Measurements from ENCODE around the gene MAGI2. TPM values are rescaled to one million over a fixed set of nuclear protein-coding genes. Genes with fewer than 3 reads are reported as not detected.

Gene MAGI2
- total RNA-seq, 1 experiment from 2014 or later: 0.25 TPM

DNA sequence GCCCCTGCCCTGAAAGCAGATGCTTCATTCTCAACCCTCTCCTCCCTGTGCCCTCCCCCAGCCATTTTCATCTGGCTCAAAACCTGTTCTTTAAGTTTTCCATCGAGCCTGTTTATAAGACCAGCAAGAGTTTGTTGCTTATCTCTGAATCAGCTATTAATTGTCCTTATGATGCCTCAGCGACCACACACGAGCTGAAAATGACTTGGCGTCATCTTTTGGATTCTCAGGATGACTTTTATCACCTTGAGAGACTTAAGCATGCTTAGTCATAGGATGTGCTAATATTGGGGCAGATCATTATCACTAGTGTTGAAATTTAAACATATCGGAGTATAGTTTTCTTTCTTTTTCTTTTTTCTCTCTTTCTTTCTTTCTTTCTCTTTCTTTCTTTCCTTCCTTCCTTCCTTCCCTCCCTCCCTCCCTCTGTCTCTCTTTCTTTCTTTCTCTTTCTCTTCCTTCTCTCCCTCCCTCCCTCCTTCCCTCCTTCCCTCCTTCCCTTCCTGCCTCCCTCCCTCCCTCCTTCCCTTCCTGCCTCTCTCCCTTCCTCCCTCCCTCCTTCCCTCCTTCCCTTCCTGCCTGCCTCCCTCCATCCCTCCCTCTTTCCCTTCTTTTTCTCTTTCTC lies 1470.4 kb downstream of the MAGI2 start:
- H3K27me3 ChIP-seq (replicated peaks; ENCODE audit: control insufficient read depth, insufficient read depth, low read length): no peaks in the 10 kb centered on the region
- Mint-ChIP-seq H3K4me1 (ENCODE audit: low read depth, unreplicated experiment) (peaks cover 10% of the 10 kb centered on the region), H3K36me3 (ENCODE audit: insufficient read depth, unreplicated experiment) (no peaks in the 10 kb centered on the region), H3K27me3 (ENCODE audit: insufficient read depth, unreplicated experiment) (no peaks in the 10 kb centered on the region), H3K9me3 (ENCODE audit: unreplicated experiment) (no peaks in the 10 kb centered on the region), H3K27ac (ENCODE audit: unreplicated experiment) (no peak overlapping the region), H3K4me3 (ENCODE audit: unreplicated experiment) (no peak overlapping the region)
- H3K36me3 ChIP-seq (ENCODE audit: control insufficient read depth, insufficient read depth, low read length): no peaks in the 10 kb centered on the region
- ChIA-PET POLR2A (no interaction called here), CTCF (no interaction called here)
- DNase-seq: no peak
- H3K9me3 ChIP-seq: no peaks in the 10 kb centered on the region
- BruUV-seq (replicated peaks): no TSS peak
- TF ChIP-seq, protein P1, sequence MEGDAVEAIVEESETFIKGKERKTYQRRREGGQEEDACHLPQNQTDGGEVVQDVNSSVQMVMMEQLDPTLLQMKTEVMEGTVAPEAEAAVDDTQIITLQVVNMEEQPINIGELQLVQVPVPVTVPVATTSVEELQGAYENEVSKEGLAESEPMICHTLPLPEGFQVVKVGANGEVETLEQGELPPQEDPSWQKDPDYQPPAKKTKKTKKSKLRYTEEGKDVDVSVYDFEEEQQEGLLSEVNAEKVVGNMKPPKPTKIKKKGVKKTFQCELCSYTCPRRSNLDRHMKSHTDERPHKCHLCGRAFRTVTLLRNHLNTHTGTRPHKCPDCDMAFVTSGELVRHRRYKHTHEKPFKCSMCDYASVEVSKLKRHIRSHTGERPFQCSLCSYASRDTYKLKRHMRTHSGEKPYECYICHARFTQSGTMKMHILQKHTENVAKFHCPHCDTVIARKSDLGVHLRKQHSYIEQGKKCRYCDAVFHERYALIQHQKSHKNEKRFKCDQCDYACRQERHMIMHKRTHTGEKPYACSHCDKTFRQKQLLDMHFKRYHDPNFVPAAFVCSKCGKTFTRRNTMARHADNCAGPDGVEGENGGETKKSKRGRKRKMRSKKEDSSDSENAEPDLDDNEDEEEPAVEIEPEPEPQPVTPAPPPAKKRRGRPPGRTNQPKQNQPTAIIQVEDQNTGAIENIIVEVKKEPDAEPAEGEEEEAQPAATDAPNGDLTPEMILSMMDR (IDR thresholded peaks at IDR 0.05; ENCODE audit: insufficient read depth in 1 of 2, low read depth in 1 of 2, low read length in 1 of 2, severe bottlenecking in 1 of 2, unreplicated experiment in 1 of 2): no peak
- intact Hi-C loops (cut with micrococcal nuclease; ENCODE audit: unreplicated experiment): no loop called here
- H3K4me3 ChIP-seq (ENCODE audit: low read depth, low read length): no peak overlapping the region
- H3K4me1 ChIP-seq: no peaks in the 10 kb centered on the region

DNA sequence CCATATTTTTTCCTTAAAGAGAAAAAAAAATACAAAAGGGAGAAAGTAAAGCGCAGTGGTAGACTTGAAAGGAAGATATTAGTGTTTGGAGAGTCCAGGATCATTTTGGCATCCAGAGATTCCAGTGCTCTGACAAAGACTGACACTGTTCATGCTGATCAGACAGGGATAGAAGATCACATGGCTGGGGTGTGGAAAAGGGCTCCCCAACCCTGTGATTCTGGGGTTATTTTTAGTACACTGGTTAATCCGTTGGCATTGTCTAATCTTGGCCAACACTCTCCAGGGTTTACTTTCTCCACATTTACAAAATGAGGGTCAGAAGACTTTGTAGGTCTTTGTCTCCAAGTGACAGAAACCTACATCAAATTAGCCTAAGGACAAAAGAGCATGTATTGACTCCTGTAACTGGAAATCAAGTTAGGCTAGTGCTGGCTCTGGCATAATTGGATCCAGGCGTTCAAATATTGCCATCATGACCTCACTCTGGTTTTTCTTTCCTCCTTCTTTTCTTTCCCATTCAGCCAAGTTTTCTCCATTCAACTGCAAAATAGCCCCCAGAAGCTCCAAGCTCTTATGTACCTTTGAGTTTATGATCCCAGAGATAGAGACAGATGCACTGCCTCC lies 1473.3 kb downstream of the MAGI2 start:
- no peaks in the 10 kb centered on the region for H3K4me1 ChIP-seq
- no peaks in the 10 kb centered on the region for H3K36me3 Mint-ChIP-seq (ENCODE audit: insufficient read depth, unreplicated experiment)
- no peak overlapping the region for H3K27ac Mint-ChIP-seq (ENCODE audit: unreplicated experiment)
- DNase-seq: no peak
- no peaks in the 10 kb centered on the region for H3K9me3 ChIP-seq
- BruUV-seq (replicated peaks): no TSS peak
- TF ChIP-seq, protein P1 (IDR thresholded peaks at IDR 0.05; ENCODE audit: insufficient read depth in 1 of 2, low read depth in 1 of 2, low read length in 1 of 2, severe bottlenecking in 1 of 2, unreplicated experiment in 1 of 2): no peak
- no peaks in the 10 kb centered on the region for H3K9me3 Mint-ChIP-seq (ENCODE audit: unreplicated experiment)
- H3K4me1 Mint-ChIP-seq (ENCODE audit: low read depth, unreplicated experiment): peaks cover 10% of the 10 kb centered on the region
- no peaks in the 10 kb centered on the region for H3K27me3 ChIP-seq (replicated peaks; ENCODE audit: control insufficient read depth, insufficient read depth, low read length)
- ChIA-PET POLR2A (no interaction called here), CTCF (no interaction called here)
- intact Hi-C loops (cut with micrococcal nuclease; ENCODE audit: unreplicated experiment): no loop called here
- H3K4me3 ChIP-seq (ENCODE audit: low read depth, low read length): no peak overlapping the region
- H3K4me3 Mint-ChIP-seq (ENCODE audit: unreplicated experiment): no peak overlapping the region
- no peaks in the 10 kb centered on the region for H3K36me3 ChIP-seq (ENCODE audit: control insufficient read depth, insufficient read depth, low read length)
- no peaks in the 10 kb centered on the region for H3K27me3 Mint-ChIP-seq (ENCODE audit: insufficient read depth, unreplicated experiment)

DNA sequence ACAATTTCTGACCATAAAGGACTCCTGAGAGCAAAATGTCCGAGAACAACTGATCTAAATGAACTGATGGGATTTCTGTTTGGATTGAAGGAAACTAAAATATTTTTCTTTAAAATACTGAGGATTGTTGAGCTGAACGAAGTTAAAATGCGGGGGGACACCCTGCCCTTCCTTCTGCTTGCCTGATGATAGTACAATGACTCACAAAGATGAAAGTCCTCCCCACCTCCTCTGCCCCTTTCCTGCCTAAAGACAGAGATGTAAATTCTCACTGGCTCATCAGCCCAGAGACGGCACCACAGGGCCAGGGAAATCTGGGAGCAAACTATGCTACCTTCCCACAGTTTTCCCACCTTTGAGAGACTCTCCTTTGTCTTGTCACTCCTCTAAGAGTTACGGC lies 1474.2 kb downstream of the MAGI2 start:
- intact Hi-C loops (cut with micrococcal nuclease; ENCODE audit: unreplicated experiment): no loop called here
- H3K4me3 ChIP-seq (ENCODE audit: low read depth, low read length): no peak overlapping the region
- Mint-ChIP-seq H3K4me3 (ENCODE audit: unreplicated experiment) (no peak overlapping the region), H3K4me1 (ENCODE audit: low read depth, unreplicated experiment) (peaks cover 10% of the 10 kb centered on the region), H3K36me3 (ENCODE audit: insufficient read depth, unreplicated experiment) (no peaks in the 10 kb centered on the region), H3K27me3 (ENCODE audit: insufficient read depth, unreplicated experiment) (no peaks in the 10 kb centered on the region), H3K27ac (ENCODE audit: unreplicated experiment) (no peak overlapping the region), H3K9me3 (ENCODE audit: unreplicated experiment) (no peaks in the 10 kb centered on the region)
- H3K27me3 ChIP-seq (replicated peaks; ENCODE audit: control insufficient read depth, insufficient read depth, low read length): no peaks in the 10 kb centered on the region
- H3K9me3 ChIP-seq: no peaks in the 10 kb centered on the region
- BruUV-seq (replicated peaks): no TSS peak
- no peaks in the 10 kb centered on the region for H3K4me1 ChIP-seq
- TF ChIP-seq, protein P1 (IDR thresholded peaks at IDR 0.05; ENCODE audit: insufficient read depth in 1 of 2, low read depth in 1 of 2, low read length in 1 of 2, severe bottlenecking in 1 of 2, unreplicated experiment in 1 of 2): no peak
- H3K36me3 ChIP-seq (ENCODE audit: control insufficient read depth, insufficient read depth, low read length): no peaks in the 10 kb centered on the region
- POLR2A ChIA-PET: no interaction called here
- no peak for DNase-seq
- CTCF ChIA-PET: no interaction called here
